ENCODE data around the gene TMEM126A.
A peak's percentile ranks its signal among the peaks of the same experiment; 100 is the strongest.

GRCh38 chr11:85663753-85664614, 16.2 kb downstream of the TMEM126A start:
- TF ChIP-seq CTCF (IDR thresholded peaks at IDR 0.05) (peak; percentile 49 to 84 (median 72)), POLR2A (IDR thresholded peaks at IDR 0.05) (no peak)

Measured in body of pancreas (tissue), 4 donors.